Kasumi-1 (cell line): ENCODE data around the gene TMEM248.
"Not testable (repeated sequence)": the region's sequence is repeated elsewhere in the genome, so short reads cannot be mapped to it uniquely, and the experiment has no call there.

ENCODE experiments used
- DNase-seq, 2 experiments: peaks; one replicate each; lab custom pipeline; 2025; lab: John Stamatoyannopoulos, UW

The TMEM248 gene, protein sequence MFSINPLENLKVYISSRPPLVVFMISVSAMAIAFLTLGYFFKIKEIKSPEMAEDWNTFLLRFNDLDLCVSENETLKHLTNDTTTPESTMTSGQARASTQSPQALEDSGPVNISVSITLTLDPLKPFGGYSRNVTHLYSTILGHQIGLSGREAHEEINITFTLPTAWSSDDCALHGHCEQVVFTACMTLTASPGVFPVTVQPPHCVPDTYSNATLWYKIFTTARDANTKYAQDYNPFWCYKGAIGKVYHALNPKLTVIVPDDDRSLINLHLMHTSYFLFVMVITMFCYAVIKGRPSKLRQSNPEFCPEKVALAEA

DNA sequence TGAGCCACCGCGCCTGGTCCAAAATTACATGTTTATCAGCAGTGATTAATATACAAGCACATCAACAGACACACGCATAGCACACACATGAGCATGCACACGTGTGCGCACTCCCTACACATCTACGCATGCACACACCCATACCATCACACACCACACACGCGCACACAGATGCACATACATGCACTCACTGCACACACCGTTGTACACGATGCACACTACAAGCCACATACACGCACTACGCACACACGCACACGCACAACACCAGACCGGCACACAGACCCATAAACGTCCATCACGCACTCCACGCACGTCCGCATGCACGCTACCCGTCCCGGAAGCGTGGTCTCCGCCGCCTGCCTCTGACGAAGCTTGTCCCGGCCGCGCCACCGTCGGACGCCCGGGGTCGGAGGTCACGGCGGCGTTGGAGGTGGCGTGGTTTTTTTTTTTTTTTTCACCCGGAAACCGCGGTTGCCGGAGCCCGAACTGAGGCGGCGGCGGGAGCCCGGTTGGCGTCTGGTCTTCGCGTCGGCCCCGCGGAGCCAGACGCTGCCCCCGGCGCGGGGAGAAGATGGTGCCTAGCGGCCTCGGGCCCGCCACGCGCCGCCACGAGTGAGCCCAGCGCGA lies at the start of gene TMEM248:
TMEM248 (plus strand) TSS at position 457 of the 627 bp plus-strand sequence. CDS start 20,641 bp downstream, outside the sequence.
- DNase-seq = peak; percentile 81 to 83

DNA sequence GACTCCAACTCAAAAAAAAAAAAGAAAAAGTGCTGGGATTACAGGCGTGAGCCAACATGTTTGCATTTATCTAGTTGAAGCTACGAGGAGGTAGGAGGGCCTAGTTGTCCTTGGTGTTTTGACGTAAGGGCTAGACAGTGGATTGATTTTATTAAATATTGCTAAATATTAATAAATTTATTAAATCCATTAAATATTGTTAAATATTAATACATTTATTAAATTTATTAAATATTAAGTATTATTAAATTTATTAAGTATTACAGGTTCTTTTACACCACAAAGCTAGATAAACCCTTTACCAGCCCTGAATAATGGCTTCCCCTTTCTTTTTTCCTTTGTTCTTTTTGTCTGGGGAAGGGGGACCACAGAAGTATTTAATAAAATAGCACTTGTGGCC lies 47.5 kb upstream of the TMEM248 start:
- DNase-seq = no peak

DNA sequence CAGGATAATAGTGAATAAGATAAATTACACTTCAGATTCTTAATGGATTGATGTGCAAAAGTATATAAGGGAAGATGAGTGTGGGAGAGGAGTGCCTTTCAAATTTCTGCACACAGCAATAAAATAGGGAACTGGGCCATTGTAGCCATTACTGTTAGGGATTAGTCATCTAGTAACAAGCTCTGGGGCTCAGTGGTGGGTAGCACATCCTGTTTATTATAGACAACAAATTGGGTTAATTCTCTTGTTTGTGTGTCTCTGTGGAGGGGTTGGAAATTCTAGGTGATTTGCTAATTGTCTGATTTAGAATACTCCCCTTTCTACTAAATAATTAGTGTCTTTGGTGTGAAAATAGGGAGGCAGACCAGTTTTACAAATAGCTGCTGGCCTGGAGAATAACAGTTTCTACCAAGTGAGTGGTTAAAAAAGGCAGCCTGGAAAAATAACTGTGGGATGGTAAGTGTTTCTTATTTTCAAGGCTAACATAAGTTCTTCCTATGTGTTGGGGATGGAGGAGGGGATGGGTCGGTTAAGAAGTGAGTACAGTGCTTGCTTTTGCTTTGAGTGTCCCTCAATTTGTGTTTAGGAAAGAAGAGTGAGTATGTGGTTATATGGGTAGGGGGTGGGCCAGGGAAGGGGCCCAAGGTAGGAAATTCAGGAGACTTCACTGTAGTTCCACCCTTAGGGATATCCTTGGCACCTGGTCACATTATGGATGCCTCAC lies 43.3 kb upstream of the TMEM248 start:
- peak; percentile 61 to 85 for DNase-seq

DNA sequence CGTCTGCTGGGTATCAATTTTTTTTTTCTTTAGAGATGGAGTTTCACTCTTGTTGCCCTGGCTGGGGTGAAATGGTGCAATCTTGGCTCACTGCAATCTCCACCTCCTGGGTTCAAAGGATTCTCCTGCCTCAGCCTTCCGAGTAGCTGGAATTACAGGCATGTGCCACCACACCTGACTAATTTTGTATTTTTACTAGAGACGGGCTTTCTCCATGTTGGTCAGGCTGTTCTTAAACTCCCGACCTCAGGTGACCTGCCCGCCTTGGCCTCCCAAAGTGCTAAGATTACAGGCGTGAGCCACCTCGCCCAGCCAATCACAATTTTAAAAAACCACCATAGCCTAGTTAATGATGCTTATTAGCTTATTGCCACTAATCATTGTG lies 42.7 kb upstream of the TMEM248 start:
- not testable (repeated sequence) for DNase-seq

DNA sequence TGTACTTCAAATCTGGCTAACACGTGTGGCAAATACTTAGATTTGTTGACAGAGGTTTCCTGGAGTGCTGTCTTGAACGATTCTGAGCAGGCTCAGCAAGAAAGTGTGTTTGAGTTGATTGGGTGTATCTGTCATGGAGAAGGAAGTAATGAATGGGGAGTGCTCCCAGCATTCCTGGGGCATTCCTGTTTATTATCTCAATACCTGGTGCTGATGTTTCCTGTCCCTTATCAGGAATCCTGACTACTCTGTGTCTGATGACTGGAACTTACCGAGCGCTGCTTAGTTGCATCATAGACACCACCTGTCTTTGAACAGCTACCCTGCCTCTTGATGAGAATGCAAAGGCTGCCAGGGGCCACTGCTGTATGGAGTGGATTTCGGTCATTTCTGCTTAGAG lies 41.0 kb upstream of the TMEM248 start:
- no peak for DNase-seq

DNA sequence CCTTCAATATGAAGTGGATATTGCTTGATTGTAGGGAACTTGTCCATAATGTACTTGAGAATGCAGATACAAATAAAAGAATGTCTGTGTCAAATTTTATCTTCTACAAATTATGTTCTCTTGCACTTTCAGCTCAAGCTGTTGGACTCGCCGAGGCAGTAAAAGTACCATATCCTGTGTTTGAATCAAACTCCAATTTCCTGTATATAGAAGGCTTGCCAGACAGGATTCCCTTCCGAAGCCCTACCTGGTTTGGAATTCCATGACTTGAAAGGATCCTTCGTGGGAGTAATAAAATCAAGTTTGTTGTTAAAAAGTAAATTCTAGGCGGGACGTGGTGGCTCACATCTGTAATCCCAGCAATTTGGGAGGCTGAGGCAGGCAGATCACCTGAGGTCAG lies 40.4 kb upstream of the TMEM248 start:
- not testable (repeated sequence) for DNase-seq

DNA sequence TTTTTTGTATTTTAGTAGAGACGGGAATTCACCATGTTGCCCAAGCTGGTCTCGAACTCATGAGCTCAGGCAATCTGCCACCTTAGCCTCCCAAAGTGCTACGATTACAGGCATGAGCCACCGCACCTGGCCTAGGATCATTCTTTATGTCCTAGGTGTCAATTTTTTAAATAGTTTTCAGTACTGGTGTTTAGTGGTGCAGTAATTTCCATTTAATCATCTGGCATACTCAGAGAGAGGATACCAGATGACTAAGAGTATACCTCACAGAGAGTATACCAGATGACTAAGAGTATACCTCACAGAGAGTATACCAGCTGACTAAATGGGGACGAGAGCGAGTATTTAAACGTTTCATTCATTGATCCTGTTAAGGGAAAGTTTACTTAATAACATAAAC lies 37.3 kb upstream of the TMEM248 start:
- no peak for DNase-seq

DNA sequence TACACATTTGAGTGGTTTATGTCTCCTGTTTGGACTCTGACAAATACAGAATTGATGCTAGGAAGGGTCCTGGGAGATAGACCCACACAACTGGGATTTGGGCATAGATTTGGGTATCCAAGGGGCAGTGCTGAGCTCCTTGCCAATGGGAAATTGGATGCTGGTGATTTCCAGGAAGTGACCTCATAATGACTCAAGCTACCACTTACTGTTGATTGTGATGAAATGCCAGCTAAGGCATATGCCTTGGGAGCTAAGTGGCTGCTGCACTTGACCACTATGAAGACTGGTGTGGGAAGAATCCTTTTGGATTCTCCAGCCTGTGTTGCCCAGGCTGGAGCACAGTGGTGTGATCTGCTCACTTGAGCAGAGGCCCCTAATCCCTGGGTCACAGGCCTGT lies 36.5 kb upstream of the TMEM248 start:
- not testable (repeated sequence) for DNase-seq

DNA sequence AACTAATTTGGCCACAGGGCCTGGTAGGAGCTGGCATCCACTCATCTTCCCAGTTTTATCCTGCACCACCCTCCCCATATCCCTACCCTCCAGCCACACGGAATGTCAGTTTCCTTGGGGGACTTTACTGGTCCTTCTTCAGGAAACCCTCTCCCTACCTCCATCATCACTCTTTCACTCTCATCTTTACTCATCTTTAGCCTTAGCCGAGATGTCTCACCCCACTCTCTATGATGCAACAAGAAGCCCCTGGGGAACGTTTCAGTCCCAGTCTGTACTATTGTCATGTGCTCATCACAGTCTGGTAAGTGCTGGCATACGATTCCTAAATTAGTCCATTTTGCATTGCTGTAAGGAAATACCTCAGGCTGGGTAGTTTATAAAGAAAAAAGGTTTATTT lies 34.9 kb upstream of the TMEM248 start:
- no peak for DNase-seq

DNA sequence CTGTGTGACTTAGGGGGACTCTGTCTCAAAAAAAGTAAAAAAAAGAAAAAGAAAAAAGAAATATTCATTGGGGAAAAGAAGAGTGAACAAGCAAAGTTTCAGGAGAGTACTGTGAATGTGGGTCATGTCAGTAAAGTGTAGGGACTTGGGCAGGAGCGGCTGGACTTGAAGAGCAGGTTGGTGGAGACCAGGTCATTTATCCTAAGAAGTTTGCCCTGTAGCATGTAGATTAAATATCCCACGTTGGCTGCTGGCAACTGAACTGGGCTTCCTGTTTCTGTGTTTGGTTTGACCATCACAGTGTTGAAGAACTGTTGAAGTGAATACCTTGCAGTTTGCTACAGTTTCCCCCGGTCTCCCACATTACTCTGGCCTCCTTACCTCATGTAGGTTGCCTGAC lies 32.8 kb upstream of the TMEM248 start:
- not testable (repeated sequence) for DNase-seq

DNA sequence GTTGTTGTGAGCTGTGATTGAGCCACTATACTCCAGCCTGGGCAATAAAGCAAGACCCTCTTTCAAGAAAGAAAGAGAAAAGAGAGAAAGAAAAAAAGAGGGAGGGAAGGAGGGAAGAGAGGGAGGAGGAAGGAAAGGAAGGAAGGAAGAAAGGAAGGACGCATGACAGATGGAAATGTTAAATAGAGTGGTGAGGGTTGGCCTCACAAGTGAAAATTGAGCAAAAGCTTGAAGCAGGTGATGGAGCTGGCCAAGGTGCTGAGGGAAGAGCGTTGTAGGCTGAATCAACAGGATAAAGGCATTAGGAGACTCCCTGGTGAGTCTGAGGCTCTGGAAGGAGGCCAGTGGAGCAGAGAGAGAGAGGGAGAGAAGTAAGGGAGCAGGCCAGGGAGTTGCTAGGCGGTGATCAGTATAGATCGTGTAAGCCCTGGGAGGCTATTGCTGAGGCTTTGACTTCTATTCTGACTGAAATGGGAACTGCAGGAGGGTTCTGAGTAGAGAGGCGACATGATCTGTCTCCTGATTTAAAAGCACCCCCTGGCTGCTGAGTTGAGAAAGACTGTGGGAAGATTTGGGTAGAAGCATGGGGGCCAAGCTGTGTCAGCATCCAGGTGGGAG lies 26.5 kb upstream of the TMEM248 start:
- DNase-seq = peak; percentile 37 to 55

DNA sequence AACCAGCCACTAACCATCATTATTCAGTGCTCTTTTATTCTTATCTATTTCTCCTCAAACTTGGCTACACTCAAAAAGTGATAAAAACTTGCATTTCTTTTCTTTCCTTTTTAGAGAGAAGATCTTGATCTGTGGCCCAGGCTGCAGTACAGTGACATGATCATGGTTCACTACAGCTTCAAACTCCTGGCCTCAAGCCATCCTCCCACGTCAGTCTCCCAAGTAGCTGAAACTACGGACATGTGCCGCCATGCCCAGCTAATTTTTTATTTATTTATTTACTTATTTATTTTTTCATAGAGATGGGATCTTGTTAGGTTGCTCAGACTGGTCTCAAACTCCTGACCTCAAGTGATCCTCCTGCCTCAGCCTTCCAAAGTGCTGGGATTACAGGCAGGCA lies 24.6 kb upstream of the TMEM248 start:
- DNase-seq = no peak

DNA sequence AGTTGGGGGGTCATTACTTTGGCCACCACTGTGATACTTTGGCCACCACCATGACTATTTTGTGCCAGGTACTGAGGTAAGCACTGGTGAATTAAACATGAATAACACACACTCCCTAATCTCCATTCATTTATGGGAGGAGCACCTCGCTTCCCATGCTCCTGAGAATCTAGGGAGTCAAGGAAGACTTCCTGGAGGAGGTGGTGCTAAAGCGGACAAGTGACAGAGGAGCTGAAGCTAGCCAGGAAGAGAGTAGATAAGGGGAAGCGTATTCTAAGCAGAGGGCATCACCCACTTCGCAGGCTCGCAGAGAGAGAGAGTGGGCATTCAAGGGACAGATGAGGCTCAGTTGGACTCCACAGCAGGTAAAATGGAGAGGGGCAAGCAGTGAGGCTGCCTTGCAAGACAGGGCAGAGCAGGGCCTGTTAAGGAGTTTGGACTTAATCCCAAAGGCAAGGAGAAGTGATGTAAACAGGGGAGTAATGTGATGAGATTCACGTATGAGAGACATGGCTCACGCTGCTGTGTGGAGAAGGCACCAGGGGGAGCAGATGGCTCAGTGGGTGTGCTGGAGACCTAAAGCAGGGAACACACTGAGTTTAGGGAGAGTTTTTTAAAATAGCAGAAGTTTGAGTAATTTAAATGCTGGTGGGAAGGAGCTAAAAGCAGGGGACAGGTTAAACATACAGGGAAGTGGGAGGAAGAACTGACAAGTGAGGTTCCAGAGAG lies 21.3 kb upstream of the TMEM248 start:
- no peak for DNase-seq

DNA sequence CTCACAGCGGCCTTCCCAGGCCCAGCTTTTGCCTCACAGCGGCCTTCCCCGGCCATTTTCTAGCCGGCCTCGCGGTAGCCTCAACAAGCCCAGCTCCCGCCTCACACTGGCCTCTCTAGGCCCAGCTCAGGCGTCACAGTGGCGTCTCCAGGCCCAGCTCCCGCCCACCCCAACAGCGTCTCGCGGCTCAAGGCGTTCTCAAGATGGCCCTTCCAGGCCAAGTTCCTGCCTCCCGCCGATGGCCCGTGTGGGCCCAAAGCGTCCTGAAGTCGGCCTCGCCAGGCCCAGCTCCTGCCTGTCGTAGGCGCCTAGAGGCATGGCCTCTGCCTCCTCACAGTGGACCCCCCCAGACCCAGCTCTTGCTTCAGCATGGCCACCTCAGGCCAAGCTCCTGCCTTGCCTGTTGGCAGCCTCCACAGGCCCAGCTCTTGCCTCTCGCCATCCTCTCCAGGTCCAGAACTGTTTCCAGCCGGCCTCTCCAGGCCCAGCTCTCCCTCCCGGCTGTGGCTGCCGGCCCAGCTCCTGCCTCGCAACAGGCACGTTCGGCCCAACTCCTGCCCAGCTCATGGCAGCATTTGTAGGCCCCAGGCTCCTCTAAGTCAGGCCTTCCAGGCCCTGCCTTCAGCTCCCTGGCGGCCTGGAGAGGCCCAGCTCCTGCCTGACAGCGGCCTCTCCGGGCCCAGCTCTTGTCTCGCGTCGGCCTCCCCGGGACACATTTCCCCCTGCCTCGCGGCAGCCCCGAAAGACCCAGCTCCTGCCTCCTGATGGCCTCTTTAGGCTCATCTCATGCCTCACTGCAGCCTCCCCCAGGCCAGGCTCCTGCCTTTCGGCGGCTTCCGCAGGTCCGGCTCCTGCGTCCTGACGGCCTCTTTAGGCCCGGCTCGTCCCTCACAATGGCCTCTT lies 18.8 kb upstream of the TMEM248 start:
- DNase-seq = no peak

DNA sequence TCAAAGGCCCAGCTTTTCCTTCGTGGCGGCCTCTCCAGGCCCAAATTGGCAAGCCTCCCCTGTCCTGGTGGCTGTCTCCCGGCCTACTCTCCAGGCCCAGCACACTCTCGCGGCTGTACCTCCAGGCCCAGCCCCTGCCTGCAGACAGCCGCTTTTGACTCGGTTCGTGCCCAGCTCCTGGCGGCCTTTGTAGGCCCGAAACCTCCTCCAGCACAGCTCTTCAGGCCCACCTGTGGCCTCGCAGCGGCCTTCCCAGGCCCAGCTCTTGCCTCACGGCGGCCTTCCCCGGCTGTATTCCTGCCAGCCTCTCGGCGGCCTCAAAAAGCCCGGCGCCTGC lies 18.2 kb upstream of the TMEM248 start:
- DNase-seq = no peak

DNA sequence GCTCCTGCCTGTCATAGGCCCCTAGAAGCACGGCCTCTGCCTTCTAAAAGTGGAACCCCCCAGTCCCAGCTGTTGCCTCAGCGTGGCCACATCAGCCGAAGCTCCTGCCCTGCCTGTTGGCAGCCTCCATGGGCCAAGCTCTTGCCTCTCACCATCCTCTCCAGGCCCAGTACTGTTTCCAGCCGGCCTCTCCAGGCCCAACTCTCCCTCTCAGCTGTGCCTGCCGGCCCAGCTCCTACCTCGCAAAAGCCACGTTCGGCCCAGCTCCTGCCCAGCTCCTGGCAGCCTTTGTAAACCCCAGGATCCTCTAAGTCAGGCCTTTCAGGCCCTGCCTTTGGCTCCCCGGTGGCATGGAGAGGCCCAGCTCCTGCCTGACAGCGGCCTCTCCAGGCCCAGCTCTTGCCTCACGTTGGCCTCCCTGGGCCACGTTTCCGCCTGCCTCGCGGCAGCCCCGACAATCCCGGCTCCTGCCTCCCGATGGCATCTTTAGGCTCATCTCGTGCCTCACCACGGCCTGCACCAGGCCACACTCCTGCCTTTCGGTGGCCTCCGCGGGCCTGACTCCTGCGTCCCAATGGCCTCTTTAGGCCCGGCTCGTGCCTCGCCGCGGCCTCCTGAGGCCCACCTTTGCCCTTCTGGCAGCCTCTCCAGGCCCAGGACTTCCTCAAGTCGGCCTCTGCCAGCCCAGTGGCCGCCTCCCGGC lies 17.5 kb upstream of the TMEM248 start:
- DNase-seq = no peak

DNA sequence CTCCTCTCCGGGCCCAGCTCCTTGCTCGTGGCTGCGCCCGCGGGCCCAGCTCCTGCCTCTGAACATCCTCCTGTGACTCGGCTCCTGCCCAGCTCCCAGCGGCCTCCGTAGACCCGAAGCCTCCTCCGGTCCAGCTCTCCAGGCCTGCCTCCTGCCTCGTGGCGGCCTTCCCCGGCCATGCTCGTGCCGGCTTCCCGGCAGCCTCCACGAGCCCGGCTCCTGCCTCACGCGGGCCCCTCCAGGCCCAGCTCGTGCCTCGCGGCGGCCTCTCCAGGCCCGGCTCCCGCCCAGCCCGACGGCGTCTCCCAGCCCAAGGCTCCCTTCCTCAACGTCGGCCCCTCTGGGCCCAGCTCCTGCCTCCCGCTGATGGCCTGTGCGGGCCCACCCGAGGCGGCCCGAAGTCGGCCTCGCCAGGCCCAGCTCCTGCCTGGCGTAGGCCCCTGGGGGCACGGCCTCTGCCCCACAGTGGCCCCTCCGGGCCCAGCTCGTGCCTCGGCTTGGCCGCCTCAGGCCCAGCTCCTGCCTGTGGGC lies 16.9 kb upstream of the TMEM248 start:
- DNase-seq = no peak

DNA sequence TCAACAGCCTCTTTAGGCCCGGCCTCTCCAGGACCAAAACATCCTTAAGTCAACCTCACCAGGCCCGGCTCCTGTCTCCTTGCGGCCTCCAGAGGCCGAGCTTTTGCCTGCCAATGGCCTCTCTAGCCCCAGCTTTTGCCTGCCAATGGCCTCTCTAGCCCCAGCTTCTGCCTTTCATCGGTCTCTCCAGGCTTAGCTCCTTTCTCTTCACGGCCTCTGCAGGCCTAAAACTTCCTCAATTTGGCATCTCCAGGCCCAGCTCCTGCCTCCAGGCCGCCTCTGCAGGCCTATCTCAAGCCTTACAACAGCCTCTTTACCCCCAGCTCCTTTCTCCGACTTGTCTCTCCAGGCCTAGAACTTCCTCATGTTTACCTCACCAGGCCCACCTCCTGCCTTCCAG lies 15.7 kb upstream of the TMEM248 start:
- DNase-seq = no peak

DNA sequence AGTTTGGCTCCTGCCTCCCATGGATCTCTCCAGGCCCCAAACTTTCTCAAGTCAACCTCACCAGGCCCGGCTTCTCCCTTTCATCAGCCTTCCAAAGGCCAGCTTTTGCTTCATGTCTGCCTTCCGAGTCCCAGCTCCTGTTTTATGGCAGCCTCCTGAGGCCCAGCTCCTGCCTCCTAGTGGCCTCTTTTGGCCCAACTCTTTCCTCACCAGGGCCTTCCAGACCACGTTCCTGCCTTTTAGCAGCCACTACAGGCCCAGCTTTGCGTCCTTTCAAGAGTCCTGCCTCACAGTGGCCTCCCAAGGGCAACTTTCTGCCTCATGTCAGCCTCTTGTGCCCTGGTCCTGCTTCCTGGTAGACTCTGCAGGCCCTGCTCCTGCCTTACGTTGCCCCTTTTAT lies 15.3 kb upstream of the TMEM248 start:
- no peak for DNase-seq

DNA sequence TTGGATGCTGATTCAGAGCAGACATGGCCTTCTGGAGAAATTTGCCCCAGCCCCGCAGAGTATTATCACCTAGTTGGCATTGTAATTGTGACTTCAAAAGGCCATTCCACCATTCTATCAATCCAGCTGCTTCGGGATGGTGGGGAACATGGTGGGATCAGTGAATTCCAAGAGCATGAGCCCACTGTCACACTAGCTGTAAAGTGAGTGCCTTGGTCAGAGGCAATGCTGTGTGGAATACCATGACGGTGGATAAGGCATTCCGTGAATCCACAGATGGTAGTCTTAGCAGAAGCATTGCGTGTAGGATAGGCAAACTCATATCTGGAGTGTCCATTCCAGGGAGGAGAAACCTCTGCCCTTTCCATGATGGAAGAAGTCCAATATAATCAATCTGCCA lies 13.3 kb upstream of the TMEM248 start:
- DNase-seq = no peak
